Measurements from ENCODE around the gene ATP6V1C2. TPM values are rescaled to one million over a fixed set of nuclear protein-coding genes. Genes with fewer than 3 reads are reported as not detected.

Gene ATP6V1C2
- total and polyA plus RNA-seq, 2 experiments from 2014 or later = 0.57 to 2.0 TPM

- Histone ChIP-seq H4K20me1 (ENCODE audit: insufficient read depth, poor library complexity, severe bottlenecking) (no peaks in the 10 kb centered on the region), H2AFZ (no peak overlapping the region), H3K9me3 (ENCODE audit: low read depth) (no peaks in the 10 kb centered on the region), H3K27me3 (no peaks in the 10 kb centered on the region), H3K4me3 (no peak overlapping the region), H3K36me3 (replicated peaks; ENCODE audit: insufficient read depth, low read depth) (no peaks in the 10 kb centered on the region), H3K27ac (no peak overlapping the region), H3K79me2 (no peaks in the 10 kb centered on the region), H3K9me2 (replicated peaks; ENCODE audit: insufficient read depth) (no peaks in the 10 kb centered on the region), H3K4me1 (ENCODE audit: insufficient read depth) (no peaks in the 10 kb centered on the region), H3K4me2 (no peak overlapping the region)
- WGBS (ENCODE audit: low lambda C conversion rate, missing lambda C conversion rate) = 87% methylated on average over 9 of the region's 9 CpGs
- no peak for DNase-seq (ENCODE audit: low spot score)
- no peak for TF ChIP-seq EZH2 (IDR thresholded peaks at IDR 0.05; ENCODE audit: borderline replicate concordance)
These were observed 42.0 kb downstream of the ATP6V1C2 start for GRCh38 chr2:10763461-10763800.

GRCh38 chr2:10764096-10764785 is 42.8 kb downstream of the ATP6V1C2 start:
- no peak overlapping the region for H3K4me2 ChIP-seq
- H3K79me2 ChIP-seq = no peaks in the 10 kb centered on the region
- H3K27ac ChIP-seq = no peak overlapping the region
- no peak overlapping the region for H3K4me3 ChIP-seq
- WGBS (ENCODE audit: low lambda C conversion rate, missing lambda C conversion rate) = 92% methylated on average over 18 of the region's 18 CpGs
- no peaks in the 10 kb centered on the region for H3K9me2 ChIP-seq (replicated peaks; ENCODE audit: insufficient read depth)
- H2AFZ ChIP-seq = no peak overlapping the region
- H3K4me1 ChIP-seq (ENCODE audit: insufficient read depth) = no peaks in the 10 kb centered on the region
- TF ChIP-seq CTCF (IDR thresholded peaks at IDR 0.05; ENCODE audit: poor library complexity) = no peak
- no peak for TF ChIP-seq EZH2 (IDR thresholded peaks at IDR 0.05; ENCODE audit: borderline replicate concordance)
- TF ChIP-seq EZH2phosphoT487 (IDR thresholded peaks at IDR 0.05; ENCODE audit: low read depth, severe bottlenecking, unreplicated experiment) = no peak
- DNase-seq (ENCODE audit: low spot score) = no peak
- no peaks in the 10 kb centered on the region for H3K27me3 ChIP-seq
- no peaks in the 10 kb centered on the region for H3K36me3 ChIP-seq (replicated peaks; ENCODE audit: insufficient read depth, low read depth)
- H4K20me1 ChIP-seq (ENCODE audit: insufficient read depth, poor library complexity, severe bottlenecking) = no peaks in the 10 kb centered on the region
- no peaks in the 10 kb centered on the region for H3K9me3 ChIP-seq (ENCODE audit: low read depth)

- Histone ChIP-seq H3K4me1 (ENCODE audit: insufficient read depth) (no peaks in the 10 kb centered on the region), H3K9me3 (ENCODE audit: low read depth) (no peaks in the 10 kb centered on the region), H4K20me1 (ENCODE audit: insufficient read depth, poor library complexity, severe bottlenecking) (no peaks in the 10 kb centered on the region), H3K4me3 (no peak overlapping the region), H3K79me2 (no peaks in the 10 kb centered on the region), H3K9me2 (replicated peaks; ENCODE audit: insufficient read depth) (no peaks in the 10 kb centered on the region), H3K27me3 (no peaks in the 10 kb centered on the region), H2AFZ (no peak overlapping the region), H3K36me3 (replicated peaks; ENCODE audit: insufficient read depth, low read depth) (no peaks in the 10 kb centered on the region), H3K27ac (peak overlapping the region; percentile 74), H3K4me2 (no peak overlapping the region)
- DNase-seq (ENCODE audit: low spot score) = no peak
- 74% methylated on average over 4 of the region's 4 CpGs for WGBS (ENCODE audit: low lambda C conversion rate, missing lambda C conversion rate)
- TF ChIP-seq EZH2phosphoT487 (IDR thresholded peaks at IDR 0.05; ENCODE audit: low read depth, severe bottlenecking, unreplicated experiment) (no peak), EZH2 (IDR thresholded peaks at IDR 0.05; ENCODE audit: borderline replicate concordance) (no peak), CTCF (IDR thresholded peaks at IDR 0.05; ENCODE audit: poor library complexity) (no peak)
These were observed 43.5 kb downstream of the ATP6V1C2 start for GRCh38 chr2:10764896-10765295.

DNA sequence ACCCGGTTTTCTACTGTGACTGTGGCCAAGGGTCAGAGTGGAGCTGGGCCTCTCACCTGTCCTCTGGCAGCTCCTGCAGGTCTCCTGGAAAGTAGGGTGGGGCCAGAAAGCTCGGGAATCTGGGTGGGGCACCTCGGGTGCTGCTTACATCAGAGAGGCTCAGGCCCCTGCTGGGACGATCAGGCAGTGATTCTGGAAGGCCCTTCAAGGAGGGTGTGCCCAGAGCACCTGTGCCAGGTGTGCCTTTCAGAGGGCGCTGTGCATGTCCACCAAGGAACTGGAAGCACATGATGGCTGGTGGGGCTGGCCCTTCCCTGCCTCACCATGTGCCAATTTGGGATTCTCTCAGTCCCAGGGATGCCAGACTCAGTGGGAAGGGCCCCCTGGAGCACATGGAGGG is 44.0 kb downstream of the ATP6V1C2 start:
- H3K27ac ChIP-seq = peak overlapping the region; percentile 74
- no peaks in the 10 kb centered on the region for H3K27me3 ChIP-seq
- no peaks in the 10 kb centered on the region for H3K9me3 ChIP-seq (ENCODE audit: low read depth)
- no peaks in the 10 kb centered on the region for H3K36me3 ChIP-seq (replicated peaks; ENCODE audit: insufficient read depth, low read depth)
- 77% methylated on average over 3 of the region's 5 CpGs for WGBS (ENCODE audit: low lambda C conversion rate, missing lambda C conversion rate)
- no peaks in the 10 kb centered on the region for H4K20me1 ChIP-seq (ENCODE audit: insufficient read depth, poor library complexity, severe bottlenecking)
- H3K79me2 ChIP-seq = no peaks in the 10 kb centered on the region
- H3K4me1 ChIP-seq (ENCODE audit: insufficient read depth) = no peaks in the 10 kb centered on the region
- no peak overlapping the region for H3K4me2 ChIP-seq
- H2AFZ ChIP-seq = no peak overlapping the region
- no peak overlapping the region for H3K4me3 ChIP-seq
- DNase-seq (ENCODE audit: low spot score) = peak; percentile 64
- no peaks in the 10 kb centered on the region for H3K9me2 ChIP-seq (replicated peaks; ENCODE audit: insufficient read depth)
- TF ChIP-seq CTCF (IDR thresholded peaks at IDR 0.05; ENCODE audit: poor library complexity) (no peak), EZH2phosphoT487 (IDR thresholded peaks at IDR 0.05; ENCODE audit: low read depth, severe bottlenecking, unreplicated experiment) (no peak), EZH2 (IDR thresholded peaks at IDR 0.05; ENCODE audit: borderline replicate concordance) (no peak)

Data from hepatocyte (in vitro differentiated cells).